Erythroblast (primary cell): ENCODE measurements around the gene CHST9.

Source experiments
- GATA1 ChIP-seq: IDR thresholded peaks from 2 replicates; pipeline ENCODE4 v1.6.1; 2011; ENCODE audit warnings: low read depth, mild to moderate bottlenecking, control low read depth, low read length, moderate library complexity
- POLR2A ChIP-seq: IDR thresholded peaks from 2 replicates; pipeline ENCODE4 v1.6.1; 2011; ENCODE audit warnings: mild to moderate bottlenecking, low read length

GRCh38 chr18:26919201-26919600 is 265.9 kb downstream of the CHST9 start:
- TF ChIP-seq POLR2A, result no peak
- TF ChIP-seq GATA1, result no peak
